Measurements from ENCODE around the gene IL18R1.

DNA sequence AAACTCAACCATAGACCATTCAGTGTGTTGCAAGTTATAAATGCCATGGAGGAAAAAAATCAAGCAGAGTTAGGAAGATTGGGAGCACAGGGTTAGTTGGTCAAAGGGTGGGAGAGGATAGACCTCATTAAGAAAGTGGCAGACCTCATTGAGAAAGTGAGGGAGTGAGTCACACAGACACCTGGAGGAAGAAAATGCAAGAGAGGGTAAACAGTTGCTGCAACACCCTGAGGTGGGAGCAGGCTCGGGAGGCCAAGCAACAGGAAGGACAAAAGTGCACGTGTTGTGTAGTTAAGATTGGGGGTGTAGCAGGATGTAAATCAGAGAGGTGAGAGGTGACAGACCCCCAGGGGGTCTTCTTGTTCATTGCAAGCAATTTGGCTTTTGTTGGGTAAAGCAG lies 37.9 kb upstream of the IL18R1 start:
- TF ChIP-seq CEBPB (tag; IDR thresholded peaks at IDR 0.05) (no peak), HDAC6 (IDR thresholded peaks at IDR 0.05; ENCODE audit: low read depth, low read length) (no peak), ILK (tag; IDR thresholded peaks at IDR 0.05; ENCODE audit: borderline replicate concordance, low read depth) (no peak), HLTF (IDR thresholded peaks at IDR 0.05) (no peak), RFX5 (IDR thresholded peaks at IDR 0.05; ENCODE audit: low read depth, low read length) (no peak), EP300 (IDR thresholded peaks at IDR 0.05; ENCODE audit: low read length) (no peak), POLR2A (conservative IDR thresholded peaks at IDR 0.05) (no peak)

Measured in K562 (cell line).